Tibial artery (tissue), 4 donors: ENCODE results near the gene ZBTB25.

ENCODE experiments used
- DNase-seq, 2 donors: peaks; one replicate each; pipeline ENCODE4 v3.0.0-alpha.2; 2019
- H3K27ac ChIP-seq, 2 donors: fragments of 200-600 bp; sonication (generic) in 1 of 2; 1 replicate in 1 of 2; 2 replicates in 1 of 2; pipeline ENCODE4 v1.5.1; 2018 to 2019; ENCODE audit warnings: mild to moderate bottlenecking in 1 of 2
- H3K27me3 ChIP-seq, 2 donors: fragments of 200-600 bp; sonication (generic) in 1 of 2; one replicate each; pipeline versions ENCODE4 v1.5.1 to v1.6.0; 2016 to 2019
- H3K36me3 ChIP-seq, 3 donors: fragments of 200-600 bp; sonication (generic) in 2 of 3; one replicate each; pipeline ENCODE4 v1.5.1; 2016 to 2019; ENCODE audit warnings: mild to moderate bottlenecking in 2 of 3
- H3K4me1 ChIP-seq, 4 donors: fragments of 200-600 bp; sonication (generic) in 2 of 4; 1 replicate in 3 of 4; 2 replicates in 1 of 4; pipeline ENCODE4 v1.5.1; 2016 to 2019
- H3K4me3 ChIP-seq, 2 donors: fragments of 200-600 bp; sonication (generic) in 1 of 2; 1 replicate in 1 of 2; 2 replicates in 1 of 2; pipeline ENCODE4 v1.5.1; 2018 to 2019; ENCODE audit warnings: mild to moderate bottlenecking in 2 of 2
- H3K9me3 ChIP-seq, 3 donors: fragments of 200-600 bp; sonication (generic) in 1 of 3; one replicate each; pipeline ENCODE4 v1.5.1; 2016 to 2019
- CTCF ChIP-seq, 2 experiments: fragments of 200-600 bp in 1 of 2; fragments of 450-650 bp in 1 of 2; IDR thresholded peaks; one replicate each; pipeline ENCODE4 v1.5.1; 2017 to 2019; ENCODE audit warnings: antibody characterized with exemption in 2 of 2, mild to moderate bottlenecking in 1 of 2, moderate library complexity in 1 of 2
- intact Hi-C: fragments of 100-400 bp; cut with DNase I; formaldehyde crosslinking; loops from one replicate; pipeline ENCODE4 v1.15.0; 2023; ENCODE audit warnings: low total_unique reads

Gene ZBTB25

GRCh38 chr14:64444140-64444539 lies 59.5 kb downstream of the ZBTB25 start:
- H3K9me3 ChIP-seq, result no peaks in the 10 kb centered on the region
- peaks cover 2 to 46% (median 31%) of the 10 kb centered on the region in 3 donors for H3K36me3 ChIP-seq
- no peak for DNase-seq
- peak overlapping the region; percentile 80 to 86 for H3K27ac ChIP-seq
- H3K4me3 ChIP-seq, result no peak overlapping the region
- peaks cover 0 to 69% (median 30%) of the 10 kb centered on the region in 4 donors for H3K4me1 ChIP-seq
- no peak for TF ChIP-seq CTCF (IDR thresholded peaks at IDR 0.05)
- no peaks in the 10 kb centered on the region for H3K27me3 ChIP-seq
- intact Hi-C loops, result no loop called here

GRCh38 chr14:64442300-64442988 lies 61.2 kb downstream of the ZBTB25 start:
- H3K27me3 ChIP-seq, result no peaks in the 10 kb centered on the region
- peak overlapping the region; percentile 75 to 86 for H3K27ac ChIP-seq
- H3K4me3 ChIP-seq, result no peak overlapping the region
- peaks cover 0 to 75% (median 34%) of the 10 kb centered on the region in 4 donors for H3K4me1 ChIP-seq
- no peaks in the 10 kb centered on the region for H3K9me3 ChIP-seq
- DNase-seq, result peak in 1 of 2 donors; percentile 40
- TF ChIP-seq CTCF (IDR thresholded peaks at IDR 0.05), result no peak
- peaks cover under 1 to 43% (median 33%) of the 10 kb centered on the region in 3 donors for H3K36me3 ChIP-seq
- intact Hi-C loops, result no loop called here

GRCh38 chr14:64440494-64440893 lies 63.1 kb downstream of the ZBTB25 start:
- peaks cover 15 to 60% (median 50%) of the 10 kb centered on the region in 3 donors for H3K36me3 ChIP-seq
- no peak overlapping the region for H3K27ac ChIP-seq
- intact Hi-C loops, result no loop called here
- no peaks in the 10 kb centered on the region for H3K9me3 ChIP-seq
- no peak overlapping the region for H3K4me3 ChIP-seq
- TF ChIP-seq CTCF (IDR thresholded peaks at IDR 0.05), result no peak
- no peak for DNase-seq
- no peaks in the 10 kb centered on the region for H3K27me3 ChIP-seq
- H3K4me1 ChIP-seq, result peaks cover 0 to 59% (median 29%) of the 10 kb centered on the region in 4 donors

GRCh38 chr14:64439141-64439540 lies 64.5 kb downstream of the ZBTB25 start:
- peaks cover 20 to 67% (median 46%) of the 10 kb centered on the region in 3 donors for H3K36me3 ChIP-seq
- intact Hi-C loops, result no loop called here
- H3K9me3 ChIP-seq, result no peaks in the 10 kb centered on the region
- H3K4me3 ChIP-seq, result no peak overlapping the region
- no peak for DNase-seq
- TF ChIP-seq CTCF (IDR thresholded peaks at IDR 0.05), result no peak
- peak overlapping the region; percentile 69 to 79 for H3K27ac ChIP-seq
- H3K27me3 ChIP-seq, result no peaks in the 10 kb centered on the region
- peaks cover 0 to 46% (median 18%) of the 10 kb centered on the region in 4 donors for H3K4me1 ChIP-seq

- H3K4me1 ChIP-seq, result peaks cover 0 to 46% (median 18%) of the 10 kb centered on the region in 4 donors
- TF ChIP-seq CTCF (IDR thresholded peaks at IDR 0.05), result no peak
- H3K27me3 ChIP-seq, result no peaks in the 10 kb centered on the region
- H3K27ac ChIP-seq, result peak overlapping the region; percentile 69 to 79
- DNase-seq, result no peak
- H3K36me3 ChIP-seq, result peaks cover 20 to 66% (median 43%) of the 10 kb centered on the region in 3 donors
- H3K9me3 ChIP-seq, result no peaks in the 10 kb centered on the region
- H3K4me3 ChIP-seq, result no peak overlapping the region
- intact Hi-C loops, result no loop called here
Measured at GRCh38 chr14:64438181-64438841, 65.3 kb downstream of the ZBTB25 start.
